ENCODE measurements around the gene UGT1A1. TPM values are rescaled to one million over a fixed set of nuclear protein-coding genes. Genes with fewer than 3 reads are reported as not detected.
A peak's percentile ranks its signal among the peaks of the same experiment; 100 is the strongest.

Gene UGT1A1
- total RNA-seq, 4 donors from 2014 or later, result 0.24 to 1.5 (median 0.72) TPM; not detected in 1

GRCh38 chr2:233819884-233820773 lies 60.1 kb downstream of the UGT1A1 start:
- H3K4me3 ChIP-seq, result no peak overlapping the region
- no peak overlapping the region for H3K27ac ChIP-seq
- no peaks in the 10 kb centered on the region for H3K9me3 ChIP-seq
- H3K27me3 ChIP-seq, result no peaks in the 10 kb centered on the region
- no peaks in the 10 kb centered on the region for H3K4me1 ChIP-seq
- peak; percentile 44 to 69 for DNase-seq (ENCODE audit: low spot score in 2 of 2)
- WGBS, result 71% methylated on average over 5 of the region's 18 CpGs
- TF ChIP-seq CTCF (IDR thresholded peaks at IDR 0.05) (no peak), POLR2AphosphoS5 (IDR thresholded peaks at IDR 0.05) (no peak), POLR2A (IDR thresholded peaks at IDR 0.05) (no peak), EP300 (IDR thresholded peaks at IDR 0.05) (no peak)
- H3K36me3 ChIP-seq, result no peaks in the 10 kb centered on the region

GRCh38 chr2:233820774-233821105 lies 60.7 kb downstream of the UGT1A1 start:
- H3K9me3 ChIP-seq, result no peaks in the 10 kb centered on the region
- H3K4me3 ChIP-seq, result no peak overlapping the region
- no peaks in the 10 kb centered on the region for H3K27me3 ChIP-seq
- no peak for TF ChIP-seq POLR2AphosphoS5 (IDR thresholded peaks at IDR 0.05)
- no peak for TF ChIP-seq EP300 (IDR thresholded peaks at IDR 0.05)
- TF ChIP-seq CTCF (IDR thresholded peaks at IDR 0.05), result no peak
- DNase-seq (ENCODE audit: low spot score in 2 of 2), result peak in 1 of 2 donors; percentile 52
- no peak overlapping the region for H3K27ac ChIP-seq
- 84% methylated on average over 5 of the region's 6 CpGs for WGBS
- H3K4me1 ChIP-seq, result no peaks in the 10 kb centered on the region
- H3K36me3 ChIP-seq, result no peaks in the 10 kb centered on the region

GRCh38 chr2:233821196-233821595 lies 61.1 kb downstream of the UGT1A1 start:
- Histone ChIP-seq H3K27ac (no peak overlapping the region), H3K4me3 (no peak overlapping the region), H3K9me3 (peaks cover under 1% of the 10 kb centered on the region), H3K36me3 (no peaks in the 10 kb centered on the region), H3K27me3 (no peaks in the 10 kb centered on the region), H3K4me1 (no peaks in the 10 kb centered on the region)
- no peak for TF ChIP-seq POLR2AphosphoS5 (IDR thresholded peaks at IDR 0.05)
- TF ChIP-seq POLR2A (IDR thresholded peaks at IDR 0.05), result no peak
- TF ChIP-seq CTCF (IDR thresholded peaks at IDR 0.05), result no peak
- no peak for TF ChIP-seq EP300 (IDR thresholded peaks at IDR 0.05)
- DNase-seq (ENCODE audit: low spot score in 2 of 2), result peak; percentile 9 to 34
- 89% methylated on average over 3 of the region's 3 CpGs for WGBS

GRCh38 chr2:233821709-233822100 lies 61.6 kb downstream of the UGT1A1 start:
- H3K27ac ChIP-seq, result no peak overlapping the region
- no peak overlapping the region for H3K4me3 ChIP-seq
- no peaks in the 10 kb centered on the region for H3K36me3 ChIP-seq
- no peak for TF ChIP-seq POLR2AphosphoS5 (IDR thresholded peaks at IDR 0.05)
- no peak for TF ChIP-seq POLR2A (IDR thresholded peaks at IDR 0.05)
- no peak for TF ChIP-seq CTCF (IDR thresholded peaks at IDR 0.05)
- no peak for TF ChIP-seq EP300 (IDR thresholded peaks at IDR 0.05)
- H3K9me3 ChIP-seq, result peaks cover 3% of the 10 kb centered on the region
- no peaks in the 10 kb centered on the region for H3K4me1 ChIP-seq
- peak; percentile 24 to 57 for DNase-seq (ENCODE audit: low spot score in 2 of 2)
- H3K27me3 ChIP-seq, result no peaks in the 10 kb centered on the region
- WGBS, result 98% methylated on average over 6 of the region's 8 CpGs

- H3K4me3 ChIP-seq, result no peak overlapping the region
These were observed 62.2 kb downstream of the UGT1A1 start for GRCh38 chr2:233822101-233822771.

More at GRCh38 chr2:233822101-233822771, 62.2 kb downstream of the UGT1A1 start:
- TF ChIP-seq EP300 (IDR thresholded peaks at IDR 0.05), result no peak
- TF ChIP-seq POLR2AphosphoS5 (IDR thresholded peaks at IDR 0.05), result no peak
- TF ChIP-seq POLR2A (IDR thresholded peaks at IDR 0.05), result no peak
- no peak for TF ChIP-seq CTCF (IDR thresholded peaks at IDR 0.05)
- Histone ChIP-seq H3K9me3 (peaks cover 3% of the 10 kb centered on the region), H3K27me3 (no peaks in the 10 kb centered on the region), H3K27ac (no peak overlapping the region), H3K4me1 (no peaks in the 10 kb centered on the region), H3K36me3 (no peaks in the 10 kb centered on the region)
- WGBS, result 94% methylated on average over 2 of the region's 21 CpGs
- peak; percentile 39 to 73 for DNase-seq (ENCODE audit: low spot score in 2 of 2)
